ENCODE measurements around the gene FAT2.

DNA sequence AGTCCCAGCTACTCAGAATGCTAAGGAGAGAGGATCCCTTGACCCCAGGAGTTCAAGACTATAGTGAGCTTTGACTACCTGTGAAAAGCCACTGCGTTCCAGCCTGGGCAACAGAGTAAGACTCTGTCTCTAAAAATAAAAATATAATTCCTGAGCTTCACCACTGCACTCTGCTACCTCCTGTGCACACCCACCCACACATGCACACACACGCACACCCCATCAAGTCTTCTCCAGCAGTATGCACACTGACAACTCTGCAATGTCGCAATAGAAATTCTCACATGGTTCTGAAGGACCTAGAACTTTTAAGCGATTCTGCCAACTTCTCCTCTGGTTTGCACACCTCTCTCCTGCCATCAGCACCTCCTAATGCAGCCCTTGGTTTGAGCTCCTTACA, 47.5 kb upstream of the FAT2 start:
- TF ChIP-seq, protein P1, sequence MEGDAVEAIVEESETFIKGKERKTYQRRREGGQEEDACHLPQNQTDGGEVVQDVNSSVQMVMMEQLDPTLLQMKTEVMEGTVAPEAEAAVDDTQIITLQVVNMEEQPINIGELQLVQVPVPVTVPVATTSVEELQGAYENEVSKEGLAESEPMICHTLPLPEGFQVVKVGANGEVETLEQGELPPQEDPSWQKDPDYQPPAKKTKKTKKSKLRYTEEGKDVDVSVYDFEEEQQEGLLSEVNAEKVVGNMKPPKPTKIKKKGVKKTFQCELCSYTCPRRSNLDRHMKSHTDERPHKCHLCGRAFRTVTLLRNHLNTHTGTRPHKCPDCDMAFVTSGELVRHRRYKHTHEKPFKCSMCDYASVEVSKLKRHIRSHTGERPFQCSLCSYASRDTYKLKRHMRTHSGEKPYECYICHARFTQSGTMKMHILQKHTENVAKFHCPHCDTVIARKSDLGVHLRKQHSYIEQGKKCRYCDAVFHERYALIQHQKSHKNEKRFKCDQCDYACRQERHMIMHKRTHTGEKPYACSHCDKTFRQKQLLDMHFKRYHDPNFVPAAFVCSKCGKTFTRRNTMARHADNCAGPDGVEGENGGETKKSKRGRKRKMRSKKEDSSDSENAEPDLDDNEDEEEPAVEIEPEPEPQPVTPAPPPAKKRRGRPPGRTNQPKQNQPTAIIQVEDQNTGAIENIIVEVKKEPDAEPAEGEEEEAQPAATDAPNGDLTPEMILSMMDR (conservative IDR thresholded peaks at IDR 0.05): no peak
- TF ChIP-seq EZH2 (IDR thresholded peaks at IDR 0.05; ENCODE audit: low read depth): no peak

Data from PC-9 (cell line).